HL-60 (cell line): ENCODE data around the gene DNAJC1.
"Not testable (repeated sequence)": the region's sequence is repeated elsewhere in the genome, so short reads cannot be mapped to it uniquely, and the experiment has no call there.

Experiments used
- DNase-seq, 2 experiments: peaks; one replicate each; pipeline ENCODE4 v3.0.0-alpha.2; 2010 to 2020; ENCODE audit warnings: low read depth in 1 of 2, low spot score in 1 of 2
- H3K27ac ChIP-seq: fragments of 250-450 bp; sonication (Bioruptor Pico); replicated peaks from 2 replicates; pipeline ENCODE4 v1.5.1; 2020; ENCODE audit warnings: mild to moderate bottlenecking, moderate library complexity
- H3K27me3 ChIP-seq: fragments of 250-450 bp; sonication (Bioruptor Pico); 2 replicates; pipeline ENCODE4 v1.5.1; 2021; ENCODE audit warnings: mild to moderate bottlenecking, moderate library complexity; ENCODE audit not compliant: insufficient read depth, poor library complexity, severe bottlenecking
- H3K4me3 ChIP-seq: replicated peaks from 2 replicates; pipeline ENCODE4 v1.5.1; 2011; ENCODE audit warnings: mild to moderate bottlenecking, control low read depth, low read length; ENCODE audit not compliant: insufficient read depth
- GABPA ChIP-seq: IDR thresholded peaks from 2 replicates; pipeline ENCODE4 v1.6.1; 2012; ENCODE audit warnings: low read depth
- POLR2AphosphoS5 ChIP-seq: IDR thresholded peaks from 2 replicates; pipeline ENCODE4 v1.6.1; 2012; ENCODE audit warnings: low read depth
- SPI1 ChIP-seq: IDR thresholded peaks from 2 replicates; pipeline ENCODE4 v1.6.1; 2012; ENCODE audit warnings: low read depth, mild to moderate bottlenecking, borderline replicate concordance
- TF ChIP-seq, protein P1 (sequence below): IDR thresholded peaks from one replicate; pipeline ENCODE4 v1.5.1; 2011; ENCODE audit warnings: low read length, control low read depth, inconsistent platforms; ENCODE audit not compliant: insufficient read depth
- TF ChIP-seq, protein P2 (sequence below): IDR thresholded peaks from 2 replicates; pipeline ENCODE4 v1.6.1; 2012; ENCODE audit warnings: low read depth; ENCODE audit not compliant: insufficient replicate concordance

DNAJC1 gene

DNA sequence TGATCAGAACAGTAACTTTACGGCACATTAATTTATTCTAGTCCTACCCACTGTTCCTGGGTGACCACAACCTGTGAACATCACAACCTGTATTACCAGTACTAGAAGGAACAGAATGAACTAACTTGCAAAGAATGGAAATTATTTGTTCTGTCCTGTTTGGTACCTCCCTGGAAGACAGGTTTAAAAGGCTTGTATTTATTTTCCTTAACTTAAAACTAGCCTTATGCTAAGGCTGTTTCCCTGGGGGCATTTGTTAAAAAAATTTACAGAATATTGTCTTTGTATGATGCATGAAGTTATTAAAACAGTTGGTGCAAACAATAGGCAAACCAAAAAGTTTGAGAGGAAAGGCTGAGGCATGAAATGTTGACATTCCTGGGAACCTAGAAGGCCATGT is 132.7 kb downstream of the DNAJC1 start:
- Histone ChIP-seq H3K27ac (no peak overlapping the region), H3K27me3 (no peaks in the 10 kb centered on the region), H3K4me3 (no peak overlapping the region)
- TF ChIP-seq GABPA = no peak
- TF ChIP-seq SPI1 = no peak
- TF ChIP-seq, protein P1, sequence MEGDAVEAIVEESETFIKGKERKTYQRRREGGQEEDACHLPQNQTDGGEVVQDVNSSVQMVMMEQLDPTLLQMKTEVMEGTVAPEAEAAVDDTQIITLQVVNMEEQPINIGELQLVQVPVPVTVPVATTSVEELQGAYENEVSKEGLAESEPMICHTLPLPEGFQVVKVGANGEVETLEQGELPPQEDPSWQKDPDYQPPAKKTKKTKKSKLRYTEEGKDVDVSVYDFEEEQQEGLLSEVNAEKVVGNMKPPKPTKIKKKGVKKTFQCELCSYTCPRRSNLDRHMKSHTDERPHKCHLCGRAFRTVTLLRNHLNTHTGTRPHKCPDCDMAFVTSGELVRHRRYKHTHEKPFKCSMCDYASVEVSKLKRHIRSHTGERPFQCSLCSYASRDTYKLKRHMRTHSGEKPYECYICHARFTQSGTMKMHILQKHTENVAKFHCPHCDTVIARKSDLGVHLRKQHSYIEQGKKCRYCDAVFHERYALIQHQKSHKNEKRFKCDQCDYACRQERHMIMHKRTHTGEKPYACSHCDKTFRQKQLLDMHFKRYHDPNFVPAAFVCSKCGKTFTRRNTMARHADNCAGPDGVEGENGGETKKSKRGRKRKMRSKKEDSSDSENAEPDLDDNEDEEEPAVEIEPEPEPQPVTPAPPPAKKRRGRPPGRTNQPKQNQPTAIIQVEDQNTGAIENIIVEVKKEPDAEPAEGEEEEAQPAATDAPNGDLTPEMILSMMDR = no peak
- TF ChIP-seq POLR2AphosphoS5 = no peak
- TF ChIP-seq, protein P2, sequence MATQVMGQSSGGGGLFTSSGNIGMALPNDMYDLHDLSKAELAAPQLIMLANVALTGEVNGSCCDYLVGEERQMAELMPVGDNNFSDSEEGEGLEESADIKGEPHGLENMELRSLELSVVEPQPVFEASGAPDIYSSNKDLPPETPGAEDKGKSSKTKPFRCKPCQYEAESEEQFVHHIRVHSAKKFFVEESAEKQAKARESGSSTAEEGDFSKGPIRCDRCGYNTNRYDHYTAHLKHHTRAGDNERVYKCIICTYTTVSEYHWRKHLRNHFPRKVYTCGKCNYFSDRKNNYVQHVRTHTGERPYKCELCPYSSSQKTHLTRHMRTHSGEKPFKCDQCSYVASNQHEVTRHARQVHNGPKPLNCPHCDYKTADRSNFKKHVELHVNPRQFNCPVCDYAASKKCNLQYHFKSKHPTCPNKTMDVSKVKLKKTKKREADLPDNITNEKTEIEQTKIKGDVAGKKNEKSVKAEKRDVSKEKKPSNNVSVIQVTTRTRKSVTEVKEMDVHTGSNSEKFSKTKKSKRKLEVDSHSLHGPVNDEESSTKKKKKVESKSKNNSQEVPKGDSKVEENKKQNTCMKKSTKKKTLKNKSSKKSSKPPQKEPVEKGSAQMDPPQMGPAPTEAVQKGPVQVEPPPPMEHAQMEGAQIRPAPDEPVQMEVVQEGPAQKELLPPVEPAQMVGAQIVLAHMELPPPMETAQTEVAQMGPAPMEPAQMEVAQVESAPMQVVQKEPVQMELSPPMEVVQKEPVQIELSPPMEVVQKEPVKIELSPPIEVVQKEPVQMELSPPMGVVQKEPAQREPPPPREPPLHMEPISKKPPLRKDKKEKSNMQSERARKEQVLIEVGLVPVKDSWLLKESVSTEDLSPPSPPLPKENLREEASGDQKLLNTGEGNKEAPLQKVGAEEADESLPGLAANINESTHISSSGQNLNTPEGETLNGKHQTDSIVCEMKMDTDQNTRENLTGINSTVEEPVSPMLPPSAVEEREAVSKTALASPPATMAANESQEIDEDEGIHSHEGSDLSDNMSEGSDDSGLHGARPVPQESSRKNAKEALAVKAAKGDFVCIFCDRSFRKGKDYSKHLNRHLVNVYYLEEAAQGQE = no peak
- DNase-seq = no peak

DNA sequence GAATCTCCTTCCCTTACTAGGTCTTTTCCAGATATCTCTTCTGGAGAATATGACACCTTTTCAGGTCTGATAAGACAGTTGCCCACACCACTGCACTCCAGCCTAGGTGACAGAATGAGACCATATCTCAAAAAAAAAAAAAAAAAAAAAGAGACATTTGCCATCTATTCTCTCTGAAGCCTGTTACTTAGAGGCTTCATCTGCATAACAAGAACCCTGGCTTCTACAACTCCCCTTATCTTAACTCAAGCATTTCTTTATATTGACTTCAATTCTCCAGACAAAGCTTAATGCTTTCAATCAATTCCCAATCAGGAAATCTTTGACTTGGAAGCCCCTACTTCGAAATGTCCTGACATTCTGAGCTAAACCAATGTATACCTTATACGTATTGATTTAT is 134.4 kb downstream of the DNAJC1 start:
- H3K4me3 ChIP-seq, H3K27ac ChIP-seq, H3K27me3 ChIP-seq, DNase-seq: not testable (repeated sequence)

DNA sequence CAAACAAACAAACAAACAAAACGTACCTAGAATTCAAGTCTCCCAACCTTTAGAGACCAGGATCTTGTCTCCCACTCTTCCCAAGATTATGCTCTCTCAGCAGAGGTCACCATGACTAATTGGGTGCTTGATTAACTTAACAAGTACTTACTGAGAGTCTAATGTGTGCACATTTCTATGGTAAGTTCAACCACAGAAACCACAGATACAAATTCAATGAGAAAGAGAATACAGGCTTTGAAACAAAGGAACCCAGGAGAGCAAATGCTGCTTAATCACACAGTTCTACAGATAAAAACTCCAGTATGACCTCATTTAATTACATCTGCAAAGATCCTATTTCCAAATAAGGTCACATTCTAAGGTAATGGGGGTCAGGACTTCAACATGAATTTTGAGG is 142.8 kb downstream of the DNAJC1 start:
- DNase-seq = no peak
- Histone ChIP-seq H3K27ac (no peak overlapping the region), H3K4me3 (no peak overlapping the region), H3K27me3 (no peaks in the 10 kb centered on the region)
- TF ChIP-seq SPI1 (no peak), GABPA (no peak), POLR2AphosphoS5 (no peak)
- TF ChIP-seq, protein P2 = no peak
- TF ChIP-seq, protein P1 = no peak

DNA sequence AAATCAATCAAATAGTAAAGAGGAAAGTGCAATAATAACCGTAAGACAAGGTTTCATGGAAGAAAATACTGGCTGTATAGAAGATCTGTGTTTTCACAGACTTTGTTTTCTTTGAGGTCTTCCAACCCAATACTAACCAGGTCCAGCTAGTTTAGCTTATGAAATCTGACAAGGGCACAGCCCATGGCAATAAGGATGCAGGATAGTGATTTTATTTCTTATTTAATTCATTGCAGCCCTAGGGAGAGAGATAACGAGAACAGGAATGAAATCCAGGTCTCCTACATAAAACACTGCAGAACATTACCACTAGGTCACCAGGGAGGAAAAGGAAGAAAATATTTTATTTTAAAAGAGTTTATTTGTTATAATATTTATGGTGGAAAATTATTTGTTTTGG is 145.1 kb downstream of the DNAJC1 start:
- TF ChIP-seq, protein P2 = no peak

More for the DNA sequence above, 145.1 kb downstream of the DNAJC1 start:
- no peaks in the 10 kb centered on the region for H3K27me3 ChIP-seq
- no peak overlapping the region for H3K27ac ChIP-seq
- DNase-seq = no peak
- H3K4me3 ChIP-seq = no peak overlapping the region
